Measurements from ENCODE around the gene CYTH1.

The CYTH1 gene

GRCh38 chr17:78651554-78651953 is 130.5 kb downstream of the CYTH1 start:
- H3K9me3 ChIP-seq (ENCODE audit: insufficient read depth, low read length, severe bottlenecking), result no peaks in the 10 kb centered on the region
- ATAC-seq (ENCODE audit: insufficient read depth, low read depth), result no peak
- no peak for DNase-seq
- no peaks in the 10 kb centered on the region for H3K79me2 ChIP-seq (ENCODE audit: insufficient read depth, low read length)
- H3K27ac ChIP-seq (ENCODE audit: low read length), result no peak overlapping the region
- no peaks in the 10 kb centered on the region for H3K4me1 ChIP-seq (ENCODE audit: insufficient read depth, low read length)
- H3K9ac ChIP-seq (ENCODE audit: low read depth, low read length), result no peak overlapping the region
- H2AFZ ChIP-seq (ENCODE audit: low read depth, low read length), result no peak overlapping the region
- no peaks in the 10 kb centered on the region for H3K36me3 ChIP-seq (ENCODE audit: insufficient read depth, low read length)
- no peaks in the 10 kb centered on the region for H4K20me1 ChIP-seq (ENCODE audit: insufficient read depth, low read length)
- no peak for TF ChIP-seq CTCF (IDR thresholded peaks at IDR 0.05; ENCODE audit: borderline replicate concordance, extremely low read depth, low read length, poor library complexity, severe bottlenecking)
- no peak for TF ChIP-seq EZH2 (IDR thresholded peaks at IDR 0.05; ENCODE audit: borderline replicate concordance, low read depth, low read length, severe bottlenecking)
- peaks cover 12% of the 10 kb centered on the region for H3K27me3 ChIP-seq (ENCODE audit: insufficient read depth, low read length, poor library complexity)
- no peak overlapping the region for H3K4me2 ChIP-seq (ENCODE audit: insufficient read depth, low read length)
- H3K4me3 ChIP-seq (ENCODE audit: low read depth in 1 of 2, low read length in 2 of 2), result no peak overlapping the region

GRCh38 chr17:78650093-78650715 is 131.9 kb downstream of the CYTH1 start:
- H3K27ac ChIP-seq (ENCODE audit: low read length), result no peak overlapping the region
- H3K36me3 ChIP-seq (ENCODE audit: insufficient read depth, low read length), result no peaks in the 10 kb centered on the region
- DNase-seq, result no peak
- H3K9me3 ChIP-seq (ENCODE audit: insufficient read depth, low read length, severe bottlenecking), result no peaks in the 10 kb centered on the region
- no peak for ATAC-seq (ENCODE audit: insufficient read depth, low read depth)
- TF ChIP-seq EZH2 (IDR thresholded peaks at IDR 0.05; ENCODE audit: borderline replicate concordance, low read depth, low read length, severe bottlenecking) (no peak), CTCF (IDR thresholded peaks at IDR 0.05; ENCODE audit: borderline replicate concordance, extremely low read depth, low read length, poor library complexity, severe bottlenecking) (no peak)
- H3K9ac ChIP-seq (ENCODE audit: low read depth, low read length), result no peak overlapping the region
- no peak overlapping the region for H3K4me3 ChIP-seq (ENCODE audit: low read depth in 1 of 2, low read length in 2 of 2)
- no peak overlapping the region for H3K4me2 ChIP-seq (ENCODE audit: insufficient read depth, low read length)
- H3K4me1 ChIP-seq (ENCODE audit: insufficient read depth, low read length), result no peaks in the 10 kb centered on the region
- H3K79me2 ChIP-seq (ENCODE audit: insufficient read depth, low read length), result no peaks in the 10 kb centered on the region
- H2AFZ ChIP-seq (ENCODE audit: low read depth, low read length), result no peak overlapping the region
- no peaks in the 10 kb centered on the region for H4K20me1 ChIP-seq (ENCODE audit: insufficient read depth, low read length)
- peaks cover 12% of the 10 kb centered on the region for H3K27me3 ChIP-seq (ENCODE audit: insufficient read depth, low read length, poor library complexity)

- Histone ChIP-seq H4K20me1 (ENCODE audit: insufficient read depth, low read length) (no peaks in the 10 kb centered on the region), H3K4me2 (ENCODE audit: insufficient read depth, low read length) (no peak overlapping the region), H3K27ac (ENCODE audit: low read length) (no peak overlapping the region), H3K9me3 (ENCODE audit: insufficient read depth, low read length, severe bottlenecking) (no peaks in the 10 kb centered on the region), H3K27me3 (ENCODE audit: insufficient read depth, low read length, poor library complexity) (peaks cover 12% of the 10 kb centered on the region), H3K4me3 (ENCODE audit: low read depth in 1 of 2, low read length in 2 of 2) (no peak overlapping the region), H3K9ac (ENCODE audit: low read depth, low read length) (no peak overlapping the region), H3K4me1 (ENCODE audit: insufficient read depth, low read length) (no peaks in the 10 kb centered on the region), H2AFZ (ENCODE audit: low read depth, low read length) (no peak overlapping the region), H3K79me2 (ENCODE audit: insufficient read depth, low read length) (no peaks in the 10 kb centered on the region), H3K36me3 (ENCODE audit: insufficient read depth, low read length) (no peaks in the 10 kb centered on the region)
- no peak for DNase-seq
- ATAC-seq (ENCODE audit: insufficient read depth, low read depth), result no peak
- TF ChIP-seq EZH2 (IDR thresholded peaks at IDR 0.05; ENCODE audit: borderline replicate concordance, low read depth, low read length, severe bottlenecking) (no peak), CTCF (IDR thresholded peaks at IDR 0.05; ENCODE audit: borderline replicate concordance, extremely low read depth, low read length, poor library complexity, severe bottlenecking) (no peak)
Measured at GRCh38 chr17:78648293-78648692, 133.8 kb downstream of the CYTH1 start.

All from DND-41 (cell line).